ENCODE results near the gene MS4A4A. TPM values are rescaled to one million over a fixed set of nuclear protein-coding genes. Genes with fewer than 3 reads are reported as not detected.

MS4A4A gene
- total and polyA plus RNA-seq, 2 experiments from 2014 or later, result not detected

GRCh38 chr11:60332846-60333245, 52.4 kb downstream of the MS4A4A start:
- no peak for TF ChIP-seq CTCF (IDR thresholded peaks at IDR 0.05; ENCODE audit: low read depth, low read length)
- no peak for DNase-seq (ENCODE audit: low read depth in 1 of 2, low spot score in 1 of 2)
- no peaks in the 10 kb centered on the region for H3K9me3 ChIP-seq (ENCODE audit: low read depth)
- no peaks in the 10 kb centered on the region for H3K27me3 ChIP-seq
- no peaks in the 10 kb centered on the region for H3K4me1 ChIP-seq (ENCODE audit: low read depth)
- no peaks in the 10 kb centered on the region for H3K36me3 ChIP-seq
- no peak overlapping the region for H3K27ac ChIP-seq
- no peak overlapping the region for H3K4me3 ChIP-seq

- no peaks in the 10 kb centered on the region for H3K4me1 ChIP-seq (ENCODE audit: low read depth)
- H3K9me3 ChIP-seq (ENCODE audit: low read depth), result no peaks in the 10 kb centered on the region
- TF ChIP-seq CTCF (IDR thresholded peaks at IDR 0.05; ENCODE audit: low read depth, low read length), result peak; percentile 67
- DNase-seq (ENCODE audit: low read depth in 1 of 2, low spot score in 1 of 2), result peak; percentile 50 to 61
- H3K4me3 ChIP-seq, result no peak overlapping the region
- H3K27me3 ChIP-seq, result no peaks in the 10 kb centered on the region
- no peaks in the 10 kb centered on the region for H3K36me3 ChIP-seq
- H3K27ac ChIP-seq, result no peak overlapping the region
Observed at GRCh38 chr11:60334005-60334620, 53.6 kb downstream of the MS4A4A start.

- H3K9me3 ChIP-seq (ENCODE audit: low read depth), result no peaks in the 10 kb centered on the region
- no peak overlapping the region for H3K27ac ChIP-seq
- no peaks in the 10 kb centered on the region for H3K36me3 ChIP-seq
- no peak overlapping the region for H3K4me3 ChIP-seq
- TF ChIP-seq CTCF (IDR thresholded peaks at IDR 0.05; ENCODE audit: low read depth, low read length), result no peak
- no peaks in the 10 kb centered on the region for H3K4me1 ChIP-seq (ENCODE audit: low read depth)
- DNase-seq (ENCODE audit: low read depth in 1 of 2, low spot score in 1 of 2), result no peak
- no peaks in the 10 kb centered on the region for H3K27me3 ChIP-seq
Observed at GRCh38 chr11:60336767-60337391, 56.4 kb downstream of the MS4A4A start.

GRCh38 chr11:60338053-60338452, 57.6 kb downstream of the MS4A4A start:
- Histone ChIP-seq H3K27ac (no peak overlapping the region), H3K4me3 (no peak overlapping the region), H3K27me3 (no peaks in the 10 kb centered on the region), H3K36me3 (no peaks in the 10 kb centered on the region), H3K4me1 (ENCODE audit: low read depth) (no peaks in the 10 kb centered on the region), H3K9me3 (ENCODE audit: low read depth) (no peaks in the 10 kb centered on the region)
- DNase-seq (ENCODE audit: low read depth in 1 of 2, low spot score in 1 of 2), result no peak
- TF ChIP-seq CTCF (IDR thresholded peaks at IDR 0.05; ENCODE audit: low read depth, low read length), result no peak

GRCh38 chr11:60339356-60339755, 58.9 kb downstream of the MS4A4A start:
- H3K36me3 ChIP-seq, result no peaks in the 10 kb centered on the region
- H3K9me3 ChIP-seq (ENCODE audit: low read depth), result no peaks in the 10 kb centered on the region
- H3K27ac ChIP-seq, result no peak overlapping the region
- H3K4me3 ChIP-seq, result no peak overlapping the region
- no peaks in the 10 kb centered on the region for H3K4me1 ChIP-seq (ENCODE audit: low read depth)
- TF ChIP-seq CTCF (IDR thresholded peaks at IDR 0.05; ENCODE audit: low read depth, low read length), result no peak
- no peaks in the 10 kb centered on the region for H3K27me3 ChIP-seq
- DNase-seq (ENCODE audit: low read depth in 1 of 2, low spot score in 1 of 2), result no peak
